Measurements from ENCODE around the gene MAPKBP1. TPM values are rescaled to one million over a fixed set of nuclear protein-coding genes. Genes with fewer than 3 reads are reported as not detected.

Gene MAPKBP1
- total RNA-seq, 4 donors from 2014 or later, result 4.2 to 8.4 (median 5.4) TPM

GRCh38 chr15:41789236-41789635 is 15.0 kb downstream of the MAPKBP1 start:
- TF ChIP-seq CTCF (IDR thresholded peaks at IDR 0.05 in 4 of 5, conservative IDR thresholded peaks at IDR 0.05 in 1 of 5) (no peak), POLR2A (IDR thresholded peaks at IDR 0.05) (no peak)
- Histone ChIP-seq H3K27ac (peak overlapping the region in 2 of 4 donors; percentile 11 to 64), H3K9me3 (no peaks in the 10 kb centered on the region), H3K4me1 (peaks cover 47 to 48% of the 10 kb centered on the region in 2 donors), H3K36me3 (no peaks in the 10 kb centered on the region), H3K4me3 (no peak overlapping the region), H3K27me3 (no peaks in the 10 kb centered on the region)
- peak in 1 of 2 donors; percentile 62 for ATAC-seq
- no peak for DNase-seq
- in situ Hi-C loops (cut with MboI; ENCODE audit: low sequenced_read_pairs in 4 of 4), result no loop called here
- intact Hi-C loops (cut with DNase I; ENCODE audit: low total_unique reads), result no loop called here

GRCh38 chr15:41789662-41790061 is 15.4 kb downstream of the MAPKBP1 start:
- Histone ChIP-seq H3K9me3 (no peaks in the 10 kb centered on the region), H3K27me3 (no peaks in the 10 kb centered on the region), H3K27ac (peak overlapping the region in 2 of 4 donors; percentile 11 to 64), H3K4me1 (peaks cover 47 to 48% of the 10 kb centered on the region in 2 donors), H3K4me3 (no peak overlapping the region), H3K36me3 (no peaks in the 10 kb centered on the region)
- TF ChIP-seq CTCF (IDR thresholded peaks at IDR 0.05 in 4 of 5, conservative IDR thresholded peaks at IDR 0.05 in 1 of 5) (no peak), POLR2A (IDR thresholded peaks at IDR 0.05) (no peak)
- ATAC-seq (no peak), DNase-seq (no peak)
- intact Hi-C loops (cut with DNase I; ENCODE audit: low total_unique reads), result loop anchor here (2.0 kb wide), 1 partner anchor 15 kb away; the partner anchor contains the start of gene MAPKBP1
- in situ Hi-C loops (cut with MboI; ENCODE audit: low sequenced_read_pairs in 4 of 4), result no loop called here

GRCh38 chr15:41790169-41790568 is 15.9 kb downstream of the MAPKBP1 start:
- intact Hi-C loops (cut with DNase I; ENCODE audit: low total_unique reads), result loop anchor here (2.0 kb wide), 1 partner anchor 15 kb away; the partner anchor contains the start of gene MAPKBP1
- Histone ChIP-seq H3K27me3 (no peaks in the 10 kb centered on the region), H3K4me1 (peaks cover 47 to 48% of the 10 kb centered on the region in 2 donors), H3K27ac (peak overlapping the region in 3 of 4 donors; percentile 47 to 77 (median 64)), H3K4me3 (no peak overlapping the region), H3K9me3 (no peaks in the 10 kb centered on the region), H3K36me3 (no peaks in the 10 kb centered on the region)
- in situ Hi-C loops (cut with MboI; ENCODE audit: low sequenced_read_pairs in 4 of 4), result no loop called here
- ATAC-seq (no peak), DNase-seq (no peak)
- TF ChIP-seq CTCF (IDR thresholded peaks at IDR 0.05 in 4 of 5, conservative IDR thresholded peaks at IDR 0.05 in 1 of 5) (no peak), POLR2A (IDR thresholded peaks at IDR 0.05) (no peak)

GRCh38 chr15:41790756-41791546 is 16.7 kb downstream of the MAPKBP1 start:
- intact Hi-C loops (cut with DNase I; ENCODE audit: low total_unique reads) (loop anchor here (2.0 kb wide), 1 partner anchor 16 kb away; the partner anchor contains the start of gene MAPKBP1), in situ Hi-C loops (cut with MboI; ENCODE audit: low sequenced_read_pairs in 4 of 4) (no loop called here)
- TF ChIP-seq POLR2A (IDR thresholded peaks at IDR 0.05) (no peak), CTCF (IDR thresholded peaks at IDR 0.05 in 4 of 5, conservative IDR thresholded peaks at IDR 0.05 in 1 of 5) (no peak)
- peak overlapping the region; percentile 47 to 77 (median 66) for H3K27ac ChIP-seq
- no peak overlapping the region for H3K4me3 ChIP-seq
- DNase-seq, result no peak
- no peaks in the 10 kb centered on the region for H3K9me3 ChIP-seq
- ATAC-seq, result peak; percentile 20 to 32
- H3K27me3 ChIP-seq, result no peaks in the 10 kb centered on the region
- H3K36me3 ChIP-seq, result no peaks in the 10 kb centered on the region
- H3K4me1 ChIP-seq, result peaks cover 47 to 48% of the 10 kb centered on the region in 2 donors
